ENCODE data around the gene EFL1. TPM values are rescaled to one million over a fixed set of nuclear protein-coding genes. Genes with fewer than 3 reads are reported as not detected.
A peak's percentile ranks its signal among the peaks of the same experiment; 100 is the strongest.
"Not testable (repeated sequence)": the region's sequence is repeated elsewhere in the genome, so short reads cannot be mapped to it uniquely, and the experiment has no call there.

The EFL1 gene
- total and polyA plus RNA-seq, 3 experiments from 2014 or later: 18.3 to 22.2 (median 22.1) TPM

GRCh38 chr15:82192394-82192793 is 70.1 kb downstream of the EFL1 start:
- Mint-ChIP-seq H3K27ac (peak overlapping the region in 1 of 8 donors; percentile 50), H3K36me3 (peaks cover 0 to 20% (median 4%) of the 10 kb centered on the region in 3 donors)
- H3K4me3 ChIP-seq (ENCODE audit: low read length); H3K9me3 Mint-ChIP-seq; CTCF ChIA-PET; POLR2A ChIA-PET; H3K27me3 Mint-ChIP-seq; H3K4me3 Mint-ChIP-seq; H3K9me3 ChIP-seq (ENCODE audit: low read length); H3K27ac ChIP-seq (ENCODE audit: low read depth, low read length); H3K4me1 ChIP-seq (ENCODE audit: insufficient read depth, low read length); H3K27me3 ChIP-seq (ENCODE audit: insufficient read depth, low read length, poor library complexity, severe bottlenecking); H3K36me3 ChIP-seq (ENCODE audit: insufficient read depth, low read length); DNase-seq; H3K4me1 Mint-ChIP-seq: not testable (repeated sequence)

GRCh38 chr15:82186719-82187406 is 75.7 kb downstream of the EFL1 start:
- Mint-ChIP-seq H3K27ac (no peak overlapping the region), H3K36me3 (peaks cover 3 to 22% (median 4%) of the 10 kb centered on the region in 3 donors), H3K9me3 (no peaks in the 10 kb centered on the region), H3K4me3 (no peak overlapping the region), H3K4me1 (peaks cover 0 to 9% (median 0%) of the 10 kb centered on the region in 3 donors), H3K27me3 (peaks cover 0 to 2% of the 10 kb centered on the region in 2 donors)
- Histone ChIP-seq H3K9me3 (ENCODE audit: low read length) (no peaks in the 10 kb centered on the region), H3K4me3 (ENCODE audit: low read length) (no peak overlapping the region), H3K36me3 (ENCODE audit: insufficient read depth, low read length) (no peaks in the 10 kb centered on the region), H3K27me3 (ENCODE audit: insufficient read depth, low read length, poor library complexity, severe bottlenecking) (no peaks in the 10 kb centered on the region), H3K4me1 (ENCODE audit: insufficient read depth, low read length) (no peaks in the 10 kb centered on the region), H3K27ac (ENCODE audit: low read depth, low read length) (no peak overlapping the region)
- ChIA-PET POLR2A (no interaction called here), CTCF (no interaction called here)
- DNase-seq: no peak

GRCh38 chr15:82186161-82186560 is 76.4 kb downstream of the EFL1 start:
- peaks cover 0 to 2% of the 10 kb centered on the region in 2 donors for H3K27me3 Mint-ChIP-seq
- no peaks in the 10 kb centered on the region for H3K9me3 Mint-ChIP-seq
- no peak overlapping the region for H3K4me3 ChIP-seq (ENCODE audit: low read length)
- H3K27me3 ChIP-seq (ENCODE audit: insufficient read depth, low read length, poor library complexity, severe bottlenecking): no peaks in the 10 kb centered on the region
- ChIA-PET CTCF (no interaction called here), POLR2A (no interaction called here)
- H3K4me3 Mint-ChIP-seq: no peak overlapping the region
- H3K4me1 Mint-ChIP-seq: peaks cover 0 to 9% (median 0%) of the 10 kb centered on the region in 3 donors
- DNase-seq: no peak
- no peak overlapping the region for H3K27ac ChIP-seq (ENCODE audit: low read depth, low read length)
- H3K4me1 ChIP-seq (ENCODE audit: insufficient read depth, low read length): no peaks in the 10 kb centered on the region
- H3K36me3 Mint-ChIP-seq: peaks cover 3 to 21% (median 4%) of the 10 kb centered on the region in 3 donors
- no peaks in the 10 kb centered on the region for H3K9me3 ChIP-seq (ENCODE audit: low read length)
- no peak overlapping the region for H3K27ac Mint-ChIP-seq
- H3K36me3 ChIP-seq (ENCODE audit: insufficient read depth, low read length): no peaks in the 10 kb centered on the region

GRCh38 chr15:82184776-82185175 is 77.8 kb downstream of the EFL1 start:
- peaks cover 0 to 21% (median 3%) of the 10 kb centered on the region in 3 donors for H3K36me3 Mint-ChIP-seq
- POLR2A ChIA-PET: no interaction called here
- H3K4me1 Mint-ChIP-seq: peaks cover 0 to 5% (median 0%) of the 10 kb centered on the region in 3 donors
- no peaks in the 10 kb centered on the region for H3K27me3 ChIP-seq (ENCODE audit: insufficient read depth, low read length, poor library complexity, severe bottlenecking)
- CTCF ChIA-PET: no interaction called here
- H3K36me3 ChIP-seq (ENCODE audit: insufficient read depth, low read length): no peaks in the 10 kb centered on the region
- no peak overlapping the region for H3K27ac ChIP-seq (ENCODE audit: low read depth, low read length)
- no peaks in the 10 kb centered on the region for H3K4me1 ChIP-seq (ENCODE audit: insufficient read depth, low read length)
- no peak overlapping the region for H3K4me3 Mint-ChIP-seq
- peaks cover 0 to 6% of the 10 kb centered on the region in 2 donors for H3K27me3 Mint-ChIP-seq
- H3K9me3 ChIP-seq (ENCODE audit: low read length): no peaks in the 10 kb centered on the region
- no peaks in the 10 kb centered on the region for H3K9me3 Mint-ChIP-seq
- H3K4me3 ChIP-seq (ENCODE audit: low read length): no peak overlapping the region
- no peak for DNase-seq
- H3K27ac Mint-ChIP-seq: no peak overlapping the region

- Histone ChIP-seq H3K36me3 (ENCODE audit: insufficient read depth, low read length) (no peaks in the 10 kb centered on the region), H3K27me3 (ENCODE audit: insufficient read depth, low read length, poor library complexity, severe bottlenecking) (no peaks in the 10 kb centered on the region), H3K4me1 (ENCODE audit: insufficient read depth, low read length) (no peaks in the 10 kb centered on the region), H3K4me3 (ENCODE audit: low read length) (no peak overlapping the region), H3K9me3 (ENCODE audit: low read length) (no peaks in the 10 kb centered on the region), H3K27ac (ENCODE audit: low read depth, low read length) (no peak overlapping the region)
- Mint-ChIP-seq H3K27ac (no peak overlapping the region), H3K27me3 (peaks cover 0 to 6% of the 10 kb centered on the region in 2 donors), H3K4me3 (no peak overlapping the region), H3K9me3 (no peaks in the 10 kb centered on the region), H3K36me3 (peaks cover 0 to 21% (median 3%) of the 10 kb centered on the region in 3 donors), H3K4me1 (peaks cover 0 to 5% (median 0%) of the 10 kb centered on the region in 3 donors)
- no peak for DNase-seq
- POLR2A ChIA-PET: no interaction called here
- CTCF ChIA-PET: no interaction called here
Observed at GRCh38 chr15:82184355-82184754, 78.2 kb downstream of the EFL1 start.

GRCh38 chr15:82183121-82184031 is 79.2 kb downstream of the EFL1 start:
- no peaks in the 10 kb centered on the region for H3K36me3 ChIP-seq (ENCODE audit: insufficient read depth, low read length)
- H3K27me3 ChIP-seq (ENCODE audit: insufficient read depth, low read length, poor library complexity, severe bottlenecking): no peaks in the 10 kb centered on the region
- Mint-ChIP-seq H3K4me1 (peaks cover under 1 to 5% (median 2%) of the 10 kb centered on the region in 3 donors), H3K4me3 (no peak overlapping the region), H3K27me3 (peaks cover 0 to 6% of the 10 kb centered on the region in 2 donors), H3K9me3 (no peaks in the 10 kb centered on the region), H3K36me3 (peaks cover 0 to 21% (median 3%) of the 10 kb centered on the region in 3 donors), H3K27ac (no peak overlapping the region)
- DNase-seq: no peak
- H3K9me3 ChIP-seq (ENCODE audit: low read length): no peaks in the 10 kb centered on the region
- no peak overlapping the region for H3K27ac ChIP-seq (ENCODE audit: low read depth, low read length)
- H3K4me1 ChIP-seq (ENCODE audit: insufficient read depth, low read length): no peaks in the 10 kb centered on the region
- CTCF ChIA-PET: interaction anchor here (1.3 kb wide), 1 partner anchor 19 kb away, joined by 3 read pairs; no protein-coding TSS in a partner anchor
- POLR2A ChIA-PET: no interaction called here
- no peak overlapping the region for H3K4me3 ChIP-seq (ENCODE audit: low read length)

- Histone ChIP-seq H3K9me3 (ENCODE audit: low read length) (no peaks in the 10 kb centered on the region), H3K4me3 (ENCODE audit: low read length) (no peak overlapping the region), H3K27ac (ENCODE audit: low read depth, low read length) (no peak overlapping the region), H3K27me3 (ENCODE audit: insufficient read depth, low read length, poor library complexity, severe bottlenecking) (no peaks in the 10 kb centered on the region), H3K4me1 (ENCODE audit: insufficient read depth, low read length) (no peaks in the 10 kb centered on the region), H3K36me3 (ENCODE audit: insufficient read depth, low read length) (no peaks in the 10 kb centered on the region)
- H3K27ac Mint-ChIP-seq: no peak overlapping the region
- peaks cover 0 to 6% of the 10 kb centered on the region in 2 donors for H3K27me3 Mint-ChIP-seq
- H3K4me1 Mint-ChIP-seq: peaks cover 8 to 10% (median 9%) of the 10 kb centered on the region in 3 donors
- H3K36me3 Mint-ChIP-seq: peaks cover 0 to 22% (median 3%) of the 10 kb centered on the region in 3 donors
- POLR2A ChIA-PET: no interaction called here
- CTCF ChIA-PET: no interaction called here
- DNase-seq: no peak
- H3K4me3 Mint-ChIP-seq: no peak overlapping the region
- H3K9me3 Mint-ChIP-seq: no peaks in the 10 kb centered on the region
Observed at GRCh38 chr15:82181371-82181770, 81.2 kb downstream of the EFL1 start.

GRCh38 chr15:82178061-82178460 is 84.5 kb downstream of the EFL1 start:
- no peaks in the 10 kb centered on the region for H3K9me3 Mint-ChIP-seq
- peaks cover 4 to 10% (median 9%) of the 10 kb centered on the region in 3 donors for H3K4me1 Mint-ChIP-seq
- H3K27ac Mint-ChIP-seq: no peak overlapping the region
- POLR2A ChIA-PET: no interaction called here
- CTCF ChIA-PET: no interaction called here
- H3K36me3 Mint-ChIP-seq: peaks cover 0 to 13% (median 2%) of the 10 kb centered on the region in 3 donors
- no peaks in the 10 kb centered on the region for H3K27me3 ChIP-seq (ENCODE audit: insufficient read depth, low read length, poor library complexity, severe bottlenecking)
- no peaks in the 10 kb centered on the region for H3K36me3 ChIP-seq (ENCODE audit: insufficient read depth, low read length)
- no peaks in the 10 kb centered on the region for H3K4me1 ChIP-seq (ENCODE audit: insufficient read depth, low read length)
- DNase-seq: no peak
- H3K27ac ChIP-seq (ENCODE audit: low read depth, low read length): no peak overlapping the region
- no peak overlapping the region for H3K4me3 Mint-ChIP-seq
- H3K9me3 ChIP-seq (ENCODE audit: low read length): no peaks in the 10 kb centered on the region
- H3K27me3 Mint-ChIP-seq: peaks cover 0 to 6% of the 10 kb centered on the region in 2 donors
- H3K4me3 ChIP-seq (ENCODE audit: low read length): no peak overlapping the region

Data from CD8-positive, alpha-beta memory T cell (primary cell).